Neural crest cell (in vitro differentiated cells): ENCODE data around the gene MYH9. TPM values are rescaled to one million over a fixed set of nuclear protein-coding genes. Genes with fewer than 3 reads are reported as not detected.

ENCODE experiments used
- DNase-seq: peaks from one replicate; pipeline ENCODE4 v3.0.0; 2021; ENCODE audit warnings: low read depth, mixed read lengths, low spot score
- H3K27ac Mint-ChIP-seq: one replicate; pipeline ENCODE4 v1.8.0; 2021; ENCODE audit warnings: mild to moderate bottlenecking, mixed read lengths; ENCODE audit not compliant: unreplicated experiment
- H3K27me3 Mint-ChIP-seq: 2 replicates; pipeline ENCODE4 v1.8.0; 2021; ENCODE audit warnings: low read depth, mild to moderate bottlenecking, mixed read lengths
- H3K36me3 Mint-ChIP-seq: 2 replicates; pipeline ENCODE4 v1.8.0; 2021; ENCODE audit warnings: low read depth, mild to moderate bottlenecking, mixed read lengths
- H3K4me1 Mint-ChIP-seq: 2 replicates; pipeline ENCODE4 v1.8.0; 2021; ENCODE audit warnings: mixed read lengths
- H3K4me3 Mint-ChIP-seq: one replicate; pipeline ENCODE4 v1.8.0; 2021; ENCODE audit warnings: mild to moderate bottlenecking, mixed read lengths
- H3K9me3 Mint-ChIP-seq: 2 replicates; pipeline ENCODE4 v1.8.0; 2021; ENCODE audit warnings: mixed read lengths
- CTCF ChIP-seq: fragments of 200-600 bp; sonication (generic); conservative IDR thresholded peaks from 2 replicates; pipeline ENCODE4 v1.5.0; 2021; ENCODE audit warnings: antibody characterized with exemption, mild to moderate bottlenecking
- total RNA-seq: library from RNA; stranded (reverse); gene quantifications from 2 replicates; pipeline ENCODE4 v1.2.1, GENCODE V29; 2021

The MYH9 gene
- total RNA-seq, 1 donor from 2014 or later = 160 TPM

DNA sequence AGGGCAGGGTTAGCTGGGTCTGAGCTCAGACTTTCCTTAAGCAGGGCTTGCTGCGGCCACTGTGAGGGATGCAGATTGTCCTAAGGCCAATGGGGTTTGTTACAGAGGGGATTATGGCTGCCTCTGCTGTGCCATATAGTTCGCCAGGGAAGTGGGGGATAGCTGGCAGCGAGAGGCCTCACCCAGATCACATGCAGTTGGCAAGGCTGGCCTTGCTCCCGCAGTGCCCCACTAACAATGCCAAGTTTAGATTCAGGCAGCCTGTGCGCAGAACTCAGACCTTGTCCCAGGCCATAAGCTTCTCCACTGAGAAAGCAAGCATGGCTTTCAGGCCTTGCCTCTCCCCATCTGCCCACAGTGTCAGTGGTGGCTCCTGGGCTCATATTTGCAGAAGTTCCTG, 143.8 kb downstream of the MYH9 start:
- no peaks in the 10 kb centered on the region for H3K27me3 Mint-ChIP-seq
- H3K4me1 Mint-ChIP-seq = peaks cover 11% of the 10 kb centered on the region
- no peak for TF ChIP-seq CTCF
- peaks cover 13% of the 10 kb centered on the region for H3K9me3 Mint-ChIP-seq
- no peak for DNase-seq
- no peak overlapping the region for H3K4me3 Mint-ChIP-seq
- H3K36me3 Mint-ChIP-seq = peaks cover 4% of the 10 kb centered on the region
- H3K27ac Mint-ChIP-seq = no peak overlapping the region

- Mint-ChIP-seq H3K4me3 (peak within 1 kb of the TSS; percentile 97), H3K9me3 (peaks cover 7% of the 10 kb centered on the region), H3K36me3 (peaks cover 8% of the 10 kb centered on the region), H3K27ac (peak within 1 kb of the TSS; percentile 97), H3K4me1 (peaks cover 22% of the 10 kb centered on the region), H3K27me3 (no peaks in the 10 kb centered on the region)
- peak; percentile 68 for TF ChIP-seq CTCF
- DNase-seq = peak; percentile 71
These were observed 148.2 kb downstream of the MYH9 start, which contains the start of gene APOL2 for GRCh38 chr22:36239401-36240171. TSS of gene APOL2 (minus strand) at chr22:36239527. CDS start at chr22:36233162, 6,365 bp downstream.

DNA sequence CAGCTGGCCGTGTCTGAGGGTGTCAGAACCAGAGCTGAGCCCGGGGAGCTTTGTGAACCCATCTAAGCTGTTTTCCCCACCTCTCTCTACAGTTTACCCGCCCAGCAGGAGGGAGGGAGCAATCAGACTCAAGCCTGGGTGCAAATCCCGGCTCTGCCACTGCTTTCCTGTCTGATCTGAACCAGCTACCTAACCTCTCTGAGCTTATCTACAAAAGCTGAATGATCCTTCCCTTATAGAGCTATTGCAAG, 148.7 kb downstream of the MYH9 start:
- Mint-ChIP-seq H3K4me3 (peak overlapping the region; percentile 97), H3K36me3 (peaks cover 8% of the 10 kb centered on the region), H3K4me1 (peaks cover 27% of the 10 kb centered on the region), H3K27ac (peak overlapping the region; percentile 97), H3K9me3 (peaks cover 7% of the 10 kb centered on the region), H3K27me3 (no peaks in the 10 kb centered on the region)
- no peak for TF ChIP-seq CTCF
- DNase-seq = no peak

DNA sequence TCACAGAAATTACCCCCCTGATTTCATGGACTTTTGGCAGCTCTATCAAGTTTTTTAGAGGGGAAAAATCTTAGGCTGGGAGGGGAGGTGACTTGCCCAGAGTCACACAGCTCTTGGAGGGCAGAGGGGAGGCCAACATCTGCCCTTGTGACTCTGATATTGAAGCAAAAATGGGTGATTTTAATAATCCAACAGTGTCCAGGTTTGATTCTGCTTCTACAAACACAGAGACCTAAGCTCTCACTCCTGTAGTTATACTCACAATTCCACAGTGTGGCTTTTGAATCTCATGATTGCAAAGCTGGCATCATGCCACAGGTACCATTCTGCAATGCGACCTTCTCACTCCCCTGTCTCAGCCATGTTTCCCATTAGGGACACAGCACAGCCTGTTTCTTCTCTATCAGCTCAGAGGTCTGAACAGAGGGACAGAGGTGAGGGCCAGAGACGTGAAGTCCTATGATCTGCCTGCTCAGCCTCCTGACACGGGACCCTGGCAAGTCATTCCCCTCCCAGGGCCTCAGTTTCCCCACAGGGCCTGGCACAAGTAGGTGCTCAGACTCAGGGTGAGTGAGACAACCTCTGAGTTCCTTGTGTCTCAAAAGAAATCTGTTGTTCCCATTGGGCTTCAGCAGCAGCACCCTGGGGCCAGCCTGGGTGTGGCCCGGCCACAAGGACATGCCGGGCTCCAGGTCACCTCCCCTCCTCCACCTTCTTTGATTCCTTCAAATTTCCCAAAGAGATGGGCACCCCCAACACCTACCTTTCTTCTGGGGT, 149.2 kb downstream of the MYH9 start:
- H3K4me1 Mint-ChIP-seq = peaks cover 28% of the 10 kb centered on the region
- peaks cover 7% of the 10 kb centered on the region for H3K9me3 Mint-ChIP-seq
- H3K27me3 Mint-ChIP-seq = no peaks in the 10 kb centered on the region
- peaks cover 8% of the 10 kb centered on the region for H3K36me3 Mint-ChIP-seq
- peak overlapping the region; percentile 97 for H3K27ac Mint-ChIP-seq
- peak overlapping the region; percentile 97 for H3K4me3 Mint-ChIP-seq
- no peak for DNase-seq
- no peak for TF ChIP-seq CTCF

DNA sequence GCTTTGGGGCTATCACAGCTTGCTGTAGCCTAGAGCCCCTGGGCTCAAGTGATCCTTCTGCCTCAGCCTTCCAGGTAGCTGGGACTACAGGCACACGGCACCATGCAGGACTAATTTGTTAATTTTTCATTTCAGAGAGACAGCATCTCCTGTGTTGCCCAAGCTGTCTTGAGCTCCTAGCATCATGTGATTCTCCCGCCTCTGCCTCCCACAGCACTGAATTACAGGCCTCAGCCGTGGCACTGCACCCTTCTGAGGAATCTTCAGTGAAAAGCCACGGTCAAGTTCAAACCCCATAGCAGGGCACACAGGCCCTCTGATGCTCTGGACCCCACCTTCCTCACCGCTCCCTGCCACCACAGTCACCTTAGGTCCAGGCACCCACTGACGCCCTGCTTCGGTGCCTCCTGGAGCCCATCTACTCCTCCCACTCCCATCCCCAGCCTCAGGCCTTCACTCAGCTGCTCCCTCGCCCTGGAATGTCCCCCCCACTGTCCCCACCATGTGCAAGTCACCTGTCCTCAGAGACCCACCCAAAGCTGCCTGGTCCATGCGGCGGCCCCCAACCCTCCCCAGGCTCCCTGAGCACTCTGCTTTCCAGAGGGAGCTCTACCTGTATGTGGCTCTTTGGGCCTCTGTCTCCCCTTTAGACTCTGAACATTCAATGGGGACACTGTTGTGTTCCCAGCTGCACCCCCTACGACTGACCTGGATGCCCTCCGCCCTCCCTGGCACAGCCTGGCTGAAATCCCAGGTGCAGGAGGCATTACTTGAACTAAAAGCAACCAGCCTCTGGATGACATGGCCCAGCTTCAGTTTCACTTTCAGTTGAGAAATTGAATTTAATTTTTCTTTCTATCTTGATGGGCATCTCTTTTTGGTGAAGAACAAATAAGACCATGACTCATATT, 150.1 kb downstream of the MYH9 start:
- peaks cover 28% of the 10 kb centered on the region for H3K4me1 Mint-ChIP-seq
- H3K27ac Mint-ChIP-seq = peak overlapping the region; percentile 75
- TF ChIP-seq CTCF = no peak
- DNase-seq = no peak
- peaks cover 6% of the 10 kb centered on the region for H3K9me3 Mint-ChIP-seq
- peak overlapping the region; percentile 36 for H3K4me3 Mint-ChIP-seq
- H3K27me3 Mint-ChIP-seq = no peaks in the 10 kb centered on the region
- peaks cover 8% of the 10 kb centered on the region for H3K36me3 Mint-ChIP-seq
